HG03565 (cell line): Measurements from ENCODE around the gene DHRS3.

Experiments used
- ATAC-seq: cut with Tn5 transposase; IDR thresholded peaks from one replicate; pipeline ENCODE4 v1.9.1; 2021; ENCODE audit warnings: mild to moderate bottlenecking, moderate library complexity; ENCODE audit not compliant: unreplicated experiment

DHRS3 gene

GRCh38 chr1:12521096-12521495, 96.9 kb downstream of the DHRS3 start:
- no peak for ATAC-seq

GRCh38 chr1:12519693-12520364, 98.2 kb downstream of the DHRS3 start:
- no peak for ATAC-seq

GRCh38 chr1:12518931-12519692, 98.9 kb downstream of the DHRS3 start:
- no peak for ATAC-seq
